Fibroblast of gingiva (primary cell): ENCODE data around the gene FKBP14.
"Not testable (repeated sequence)": the region's sequence is repeated elsewhere in the genome, so short reads cannot be mapped to it uniquely, and the experiment has no call there.

Source experiments
- DNase-seq: peaks from one replicate; pipeline ENCODE4 v3.0.0-alpha.2; 2011; ENCODE audit warnings: low read depth

The FKBP14 gene

DNA sequence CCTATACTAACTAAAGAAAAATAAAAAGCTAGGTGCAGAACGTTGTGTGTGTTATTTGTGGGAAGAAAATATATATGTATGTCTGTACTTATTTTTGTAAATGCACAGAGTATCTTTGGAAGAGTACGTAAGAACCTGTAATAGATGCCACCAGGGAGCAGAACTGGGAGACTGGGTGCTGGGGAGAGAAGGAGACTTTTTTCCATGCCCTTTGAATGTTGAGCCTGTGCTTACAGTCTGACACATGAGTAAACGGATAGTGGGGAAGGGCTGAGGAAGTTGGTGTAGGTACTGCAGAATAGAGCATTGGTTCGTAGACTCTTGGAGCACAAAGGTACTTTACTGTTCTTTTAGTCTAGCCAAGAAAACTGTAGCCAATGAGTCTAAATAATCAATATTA, 35.6 kb downstream of the FKBP14 start:
- no peak for DNase-seq

DNA sequence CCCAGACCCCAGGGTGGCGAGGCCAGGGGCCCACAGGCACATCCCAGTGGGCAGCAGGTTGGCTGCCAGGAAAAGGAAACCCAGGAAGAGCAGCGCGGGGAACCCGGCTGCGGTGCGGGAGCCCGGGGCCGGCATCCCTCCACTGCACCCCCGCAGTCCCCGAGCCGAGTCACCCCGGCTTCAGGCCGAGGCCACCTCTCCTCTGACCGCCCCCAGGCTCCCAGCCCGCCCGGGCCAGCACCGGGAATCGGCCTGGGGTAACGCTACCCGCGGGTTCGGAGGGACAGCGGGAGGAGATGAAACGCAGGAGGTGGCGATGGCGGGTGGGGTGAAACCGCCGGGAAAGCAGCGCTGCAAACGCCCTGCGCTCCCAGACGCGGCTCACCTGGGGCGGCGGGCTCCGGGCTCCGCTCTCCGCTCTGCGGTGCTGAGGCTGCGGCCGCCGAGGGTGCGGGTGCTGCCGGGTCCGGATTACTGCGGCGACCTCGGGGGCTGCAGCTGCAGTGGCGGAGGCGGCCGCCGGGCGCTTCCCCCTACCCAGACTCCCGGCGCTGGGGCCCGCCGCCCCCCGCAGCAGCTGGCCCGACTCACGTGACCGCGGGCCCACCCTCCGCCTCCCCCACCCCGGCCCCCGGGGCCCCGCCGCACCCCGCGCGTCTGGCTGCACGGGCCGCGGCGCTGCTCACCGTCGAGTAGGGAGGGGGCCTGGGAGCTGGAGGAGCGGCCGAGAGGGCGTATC, 37.1 kb downstream of the FKBP14 start, which contains the start of gene SCRN1:
Gene SCRN1 (minus strand): TSS at position 545 of the 739 bp plus-strand sequence. CDS start 20,734 bp downstream, outside the sequence.
- DNase-seq, result peak; percentile 27

DNA sequence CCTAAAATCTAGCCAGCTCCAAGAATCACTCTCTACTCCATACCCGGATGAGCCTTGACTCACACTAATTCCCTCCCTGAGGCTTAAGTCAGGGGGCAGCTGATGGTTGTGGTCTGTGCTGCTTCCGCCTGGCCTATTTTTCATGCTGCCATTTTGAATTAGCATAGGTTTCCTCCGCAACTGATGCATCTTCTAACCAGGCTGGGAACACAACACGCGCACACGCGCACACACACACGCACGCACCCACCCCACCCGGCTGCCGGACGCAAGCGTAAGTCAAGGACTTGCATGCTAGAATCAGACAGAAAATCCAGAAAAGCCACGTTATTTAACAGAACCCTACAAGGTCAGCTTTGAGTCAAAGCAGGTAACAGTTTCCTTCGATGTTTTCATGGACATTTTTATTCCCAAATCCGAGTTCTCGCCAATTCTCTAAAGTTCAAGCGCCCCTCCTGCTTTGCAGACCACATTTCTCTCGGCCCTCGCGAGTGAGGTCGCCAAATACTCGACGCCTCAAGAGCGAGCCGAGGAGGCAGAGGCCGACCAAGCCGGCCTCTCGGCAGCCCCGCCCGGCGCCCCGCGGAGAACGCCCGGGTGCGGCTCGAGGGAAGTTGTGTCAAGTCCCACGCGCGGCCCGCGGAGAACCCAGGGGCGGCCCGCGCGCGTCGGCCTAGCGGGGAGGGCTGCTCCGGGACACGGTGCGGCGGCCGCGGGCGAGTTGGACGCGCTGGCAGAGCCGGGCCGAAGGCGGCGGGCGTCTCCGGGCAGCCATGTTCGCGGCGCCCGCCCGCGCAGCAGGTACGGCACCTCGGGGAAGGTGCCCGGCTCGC, 37.9 kb downstream of the FKBP14 start:
- DNase-seq, result peak; percentile 69

DNA sequence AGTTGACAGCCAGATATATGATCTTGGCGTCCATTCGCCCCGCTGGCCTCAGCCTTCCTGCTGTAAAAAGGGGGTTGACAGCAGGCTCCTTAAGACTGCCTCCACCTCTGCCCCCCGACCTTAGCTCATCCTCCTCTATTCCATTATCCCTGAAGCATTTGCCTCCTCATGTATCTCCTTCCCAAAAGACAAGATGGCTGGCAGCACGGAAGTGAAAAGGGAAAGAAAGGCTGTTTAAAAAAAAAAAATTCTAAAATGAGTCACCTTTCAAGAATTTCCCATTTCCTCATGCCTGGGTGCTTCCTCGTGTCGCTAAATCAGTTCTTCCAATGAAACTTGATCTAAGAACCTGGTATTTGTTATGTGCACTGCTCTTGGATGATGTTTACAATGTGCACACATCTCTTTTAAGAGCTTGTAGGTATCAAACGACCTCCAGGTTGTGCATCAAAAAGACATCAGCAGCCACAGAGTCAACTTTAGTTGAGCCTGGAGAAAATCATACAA, 38.6 kb downstream of the FKBP14 start:
- DNase-seq, result peak; percentile 83

DNA sequence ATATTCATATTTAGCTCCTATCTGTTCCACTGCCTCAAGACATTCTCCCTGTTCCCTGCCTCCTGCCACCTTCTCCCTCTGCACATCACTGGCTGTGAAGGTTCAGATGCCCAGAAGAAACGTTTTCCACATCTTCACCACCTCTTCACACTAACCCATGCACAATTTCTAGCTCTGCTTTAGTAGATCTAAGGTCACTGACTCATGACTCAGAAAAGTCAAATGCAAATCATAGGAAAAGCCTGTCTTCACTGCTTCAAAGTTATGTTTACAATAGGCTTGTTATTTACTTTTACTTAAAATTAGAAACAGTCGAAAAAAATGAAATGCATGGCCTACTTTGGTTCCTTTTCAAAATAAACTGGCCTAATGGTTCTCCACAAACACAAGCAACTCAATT, 39.4 kb downstream of the FKBP14 start:
- DNase-seq, result peak; percentile 49

DNA sequence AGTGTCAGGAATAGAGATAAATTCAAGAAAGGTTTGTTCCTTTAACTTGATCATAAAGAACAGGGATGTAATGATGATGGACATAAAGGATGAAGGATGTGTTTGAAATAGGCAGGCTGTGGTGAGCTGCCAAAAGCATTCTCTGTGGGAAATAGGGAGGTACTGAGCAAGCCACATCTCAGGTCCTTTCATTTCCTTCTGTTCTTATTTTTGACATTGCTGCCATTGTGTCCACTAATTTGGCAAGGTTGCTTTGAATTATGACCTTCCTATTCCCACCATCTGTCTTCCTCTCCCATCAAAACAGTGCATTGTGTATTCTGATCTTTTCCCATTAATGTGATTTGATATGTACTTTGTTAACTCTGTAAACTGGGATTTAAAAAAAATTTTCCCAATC, 46.4 kb downstream of the FKBP14 start:
- no peak for DNase-seq

DNA sequence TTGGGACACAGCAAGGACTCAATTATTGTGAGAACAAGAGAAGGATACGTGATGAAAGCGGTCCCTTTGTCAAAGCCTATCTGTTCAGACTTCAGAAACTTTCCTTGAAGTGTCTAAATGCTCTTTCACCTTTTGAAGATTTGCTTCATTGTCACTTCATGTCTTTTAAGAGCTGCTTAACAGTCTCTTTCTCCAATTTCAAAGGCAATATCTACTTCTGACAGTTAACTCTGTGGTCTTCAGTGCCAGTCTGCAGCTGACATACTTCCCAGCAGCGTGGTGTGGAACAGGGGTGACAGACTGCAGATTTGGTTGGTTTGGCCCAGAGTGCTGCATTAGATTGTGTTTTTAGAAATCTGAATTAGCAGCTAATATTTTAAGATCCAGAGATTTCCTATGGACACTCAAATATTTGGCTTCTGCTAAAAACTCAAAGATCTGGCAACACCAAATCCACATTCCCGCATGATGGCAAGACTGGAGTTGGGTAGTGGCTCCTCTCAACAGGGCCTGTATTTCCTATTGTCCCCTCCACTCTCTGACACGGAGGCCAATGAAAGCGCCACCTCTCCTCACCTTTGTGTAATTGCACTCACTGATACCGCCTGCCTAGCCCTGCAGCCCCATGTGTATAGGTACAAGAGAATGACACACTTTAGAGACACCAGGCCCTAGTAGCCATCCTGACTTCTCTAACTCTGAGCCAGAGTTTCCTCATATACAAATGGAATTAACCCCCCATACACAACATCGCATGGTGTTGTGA, 48.4 kb downstream of the FKBP14 start:
- no peak for DNase-seq

DNA sequence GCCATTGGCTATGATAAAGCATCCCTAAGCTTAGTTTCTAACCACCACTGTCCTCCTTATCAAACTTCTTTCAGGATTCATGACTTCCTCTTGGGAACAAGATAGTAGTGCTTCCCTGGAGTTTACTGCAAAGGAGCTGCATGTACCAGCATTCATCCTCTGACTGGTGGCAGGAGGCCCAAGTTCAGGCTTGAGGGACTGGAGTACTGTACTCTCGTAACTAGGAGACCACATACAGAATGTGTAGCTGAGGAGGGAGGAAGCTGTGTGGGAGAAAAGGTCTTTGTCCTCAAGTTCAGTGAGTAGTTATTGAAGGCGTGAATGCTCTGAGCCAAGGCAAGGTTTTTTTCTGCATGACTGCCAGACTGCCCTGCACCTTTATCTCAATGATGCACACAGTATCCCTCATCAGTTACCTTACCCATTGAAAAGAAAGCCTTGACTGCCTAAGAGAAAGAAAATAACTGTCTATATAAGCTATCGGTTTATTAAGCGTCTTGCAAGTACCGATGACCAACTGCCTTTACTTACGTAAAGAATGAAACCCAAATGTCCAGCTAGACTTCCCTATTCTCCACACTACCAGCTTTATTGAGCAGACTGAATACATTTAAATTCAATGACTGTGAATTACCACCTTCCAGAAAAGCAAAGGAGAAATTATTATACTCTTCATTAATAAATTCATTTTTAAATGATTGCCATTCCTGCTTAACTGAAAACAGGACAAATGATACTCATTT, 49.7 kb downstream of the FKBP14 start:
- DNase-seq, result no peak

DNA sequence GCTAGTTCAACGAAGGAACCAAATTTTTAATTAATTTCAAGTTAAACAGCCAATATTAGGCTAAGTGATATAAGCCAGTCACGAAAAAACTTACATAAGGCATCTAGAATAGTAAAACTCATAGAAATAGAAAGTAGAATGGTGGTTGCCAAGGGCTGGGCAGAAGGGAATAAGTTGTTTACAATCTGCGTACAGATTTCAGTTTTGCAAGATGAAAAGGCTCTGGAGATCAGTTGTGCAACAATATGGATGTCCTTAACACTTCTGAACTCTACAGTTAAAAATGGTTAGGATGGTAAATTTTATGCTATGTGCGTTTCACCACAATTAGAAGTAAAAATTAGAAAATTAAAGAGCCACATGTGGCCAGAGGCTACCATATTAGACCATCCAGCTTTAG, 50.2 kb downstream of the FKBP14 start:
- DNase-seq, result peak; percentile 78

DNA sequence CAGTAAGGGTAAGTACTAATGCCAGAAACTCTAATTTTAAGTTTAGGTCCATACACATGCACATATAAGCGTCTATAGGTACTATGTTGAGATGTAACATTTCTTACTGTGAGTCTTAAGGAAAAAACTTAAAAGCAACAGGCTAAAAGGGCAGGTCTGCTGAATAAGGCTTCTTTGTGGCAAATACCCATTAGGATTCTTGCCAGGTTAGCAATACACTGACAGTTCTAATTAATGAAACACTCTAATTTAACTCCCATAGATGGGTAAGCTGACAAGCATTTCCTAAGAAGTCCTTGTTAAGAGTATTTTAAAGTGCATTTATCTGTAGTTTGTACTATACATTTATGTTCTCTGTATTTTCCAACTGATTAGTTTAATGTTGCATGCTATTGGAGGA, 50.9 kb downstream of the FKBP14 start:
- no peak for DNase-seq

DNA sequence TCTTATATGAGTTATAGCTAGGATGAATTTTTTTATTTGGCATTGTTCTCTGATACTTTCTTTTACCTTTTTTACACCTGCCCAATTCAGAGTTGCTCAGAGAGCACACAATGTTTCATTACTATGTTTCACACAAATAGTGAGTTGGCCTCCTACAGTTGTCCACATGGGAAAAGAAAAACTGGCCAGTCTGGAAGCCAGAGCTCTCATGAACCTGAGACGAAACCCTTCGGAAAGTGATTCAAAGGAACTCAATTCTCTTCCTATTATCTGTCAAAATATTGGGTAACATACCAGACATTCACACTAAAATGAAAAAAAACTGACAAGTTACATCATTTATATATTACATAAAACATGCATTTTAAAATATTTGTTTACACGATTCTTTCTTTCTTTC, 52.2 kb downstream of the FKBP14 start:
- DNase-seq, result no peak

DNA sequence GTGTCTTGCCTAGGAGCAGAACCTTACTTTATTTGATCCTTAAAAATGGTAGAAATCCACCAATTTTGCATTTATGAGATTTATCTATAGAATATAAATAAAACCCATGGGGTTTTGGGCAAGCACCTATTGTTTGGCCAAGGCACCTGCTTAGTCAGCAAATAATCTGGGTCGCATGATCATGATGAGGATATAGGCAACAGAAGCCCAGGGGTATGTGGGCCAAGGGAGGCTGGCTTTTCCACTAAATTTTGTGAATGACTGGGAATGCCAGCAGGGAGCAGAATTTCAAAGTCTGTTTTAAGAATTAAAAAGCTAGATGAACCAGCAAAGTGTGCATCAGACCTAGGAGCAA, 54.2 kb downstream of the FKBP14 start:
- DNase-seq, result no peak

DNA sequence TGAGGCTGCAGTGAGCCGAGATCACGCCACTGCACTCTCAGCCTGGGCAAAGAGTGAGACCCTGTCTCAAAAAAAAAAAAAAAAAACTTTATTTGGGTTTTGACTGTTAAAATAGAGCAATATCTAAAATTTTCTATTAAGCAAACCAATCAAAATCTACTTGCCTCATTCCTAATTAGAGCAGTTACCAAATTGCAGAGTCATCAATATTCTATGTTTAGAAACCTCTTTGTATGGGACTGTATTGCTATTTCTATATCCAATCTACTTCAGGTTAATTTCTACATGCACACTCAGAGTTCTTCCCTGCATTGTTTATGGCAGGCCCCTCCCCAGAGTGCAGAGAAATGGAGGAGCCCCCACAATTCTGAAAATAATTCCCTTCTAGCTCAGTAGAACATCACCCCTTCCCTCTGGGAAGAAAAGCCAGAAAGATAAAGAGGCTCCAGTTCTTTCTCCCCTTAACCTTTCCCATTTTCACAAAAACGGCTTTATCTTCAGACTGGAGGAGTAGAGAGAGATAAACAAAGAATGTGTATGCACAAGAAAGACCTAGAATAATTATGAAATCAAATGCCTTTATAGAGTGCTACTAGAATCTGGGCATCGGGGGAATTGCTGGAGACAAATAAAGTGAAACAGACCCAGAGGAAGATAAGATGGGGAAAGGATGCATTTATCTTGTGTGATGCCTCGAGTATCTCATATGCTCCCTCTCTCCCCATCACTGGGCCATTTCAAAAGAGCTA, 54.8 kb downstream of the FKBP14 start:
- DNase-seq, result no peak

DNA sequence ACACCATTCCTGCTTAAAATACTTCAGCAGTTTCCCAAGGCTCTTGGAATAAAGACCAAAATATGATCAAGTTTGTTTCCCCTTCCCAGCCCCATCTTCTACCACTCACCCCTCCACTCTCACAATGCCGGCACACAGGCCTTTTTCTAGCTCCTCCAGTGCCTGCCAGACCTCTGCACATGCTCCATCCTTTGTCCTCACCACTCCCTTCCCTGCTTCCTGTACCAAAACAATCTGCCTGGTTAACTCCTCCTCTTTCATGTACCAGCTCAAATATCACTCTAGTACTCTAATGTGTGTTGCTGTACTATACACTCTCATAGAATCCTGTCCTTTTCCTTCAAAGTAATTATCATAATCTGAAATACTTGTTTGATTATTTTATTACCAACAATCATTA, 56.3 kb downstream of the FKBP14 start:
- no peak for DNase-seq

DNA sequence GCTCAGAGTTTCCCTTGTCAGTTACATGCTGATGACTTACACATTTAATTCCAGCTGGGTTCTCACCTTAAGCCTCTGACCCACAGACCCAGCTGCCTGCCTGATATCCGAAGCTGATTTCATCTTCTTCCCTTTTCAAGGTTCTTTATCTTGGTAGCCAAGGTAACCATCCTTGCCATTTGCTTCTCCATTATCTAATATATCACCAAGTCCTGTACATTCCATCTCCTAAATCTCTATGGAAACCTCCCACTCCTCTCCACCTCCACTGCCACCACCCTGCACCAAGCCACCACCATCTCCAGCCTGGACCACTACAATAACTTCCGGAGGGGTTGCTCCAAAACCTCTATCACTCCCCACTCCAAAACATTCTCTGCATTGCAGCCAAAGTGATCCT, 56.8 kb downstream of the FKBP14 start:
- no peak for DNase-seq

DNA sequence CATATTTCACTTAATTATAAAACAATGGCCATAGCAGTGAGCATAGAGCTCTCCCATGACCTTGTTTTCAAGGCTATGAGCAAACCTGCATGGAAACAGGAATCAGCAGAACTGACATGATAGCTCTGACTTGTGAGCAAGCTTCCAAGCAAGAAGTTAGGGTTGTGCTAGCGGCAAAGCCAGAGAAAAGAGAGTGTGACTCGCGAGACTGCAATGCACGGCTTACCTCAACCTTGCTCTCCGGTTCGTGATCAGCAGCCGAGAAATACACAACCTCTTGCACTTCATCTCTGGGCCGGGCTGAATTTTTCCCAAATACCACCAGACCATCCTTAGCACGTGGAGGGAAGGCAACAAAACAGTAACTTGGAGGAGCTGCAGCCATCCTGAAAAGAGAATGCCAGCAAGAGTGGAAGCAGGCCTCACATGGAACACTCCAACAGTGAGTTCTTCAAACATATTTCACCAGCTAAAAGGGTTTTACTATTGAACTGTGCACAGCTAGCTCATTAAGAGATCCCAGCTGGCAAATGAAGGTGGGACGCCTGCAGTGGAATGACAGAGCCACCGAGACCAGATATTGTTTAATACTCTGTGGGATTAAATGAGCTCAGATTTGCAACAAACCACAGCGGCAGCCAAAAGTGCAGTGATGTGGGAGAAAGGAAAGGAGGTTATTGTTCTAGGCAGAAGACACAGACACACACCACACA, 57.7 kb downstream of the FKBP14 start:
- DNase-seq, result no peak

DNA sequence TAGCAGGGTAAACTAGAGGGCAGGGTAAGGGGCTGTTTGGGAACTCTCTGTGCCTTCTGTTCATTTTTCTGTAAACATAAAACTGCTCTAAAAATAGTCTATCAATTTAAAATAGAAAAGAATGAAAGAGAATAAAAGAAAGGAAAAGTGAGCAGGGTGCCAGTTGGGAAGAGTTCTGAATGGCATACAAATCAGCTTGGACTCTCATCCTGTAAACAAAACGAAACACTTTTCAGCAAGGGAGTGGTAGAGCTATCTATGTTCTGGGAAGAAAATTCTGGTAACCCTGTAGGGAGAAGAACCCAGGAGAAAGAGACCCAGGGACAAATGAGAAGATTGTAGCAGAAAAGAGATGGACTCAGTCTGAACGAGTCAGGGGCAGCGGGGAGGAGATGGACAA, 61.5 kb downstream of the FKBP14 start:
- no peak for DNase-seq

DNA sequence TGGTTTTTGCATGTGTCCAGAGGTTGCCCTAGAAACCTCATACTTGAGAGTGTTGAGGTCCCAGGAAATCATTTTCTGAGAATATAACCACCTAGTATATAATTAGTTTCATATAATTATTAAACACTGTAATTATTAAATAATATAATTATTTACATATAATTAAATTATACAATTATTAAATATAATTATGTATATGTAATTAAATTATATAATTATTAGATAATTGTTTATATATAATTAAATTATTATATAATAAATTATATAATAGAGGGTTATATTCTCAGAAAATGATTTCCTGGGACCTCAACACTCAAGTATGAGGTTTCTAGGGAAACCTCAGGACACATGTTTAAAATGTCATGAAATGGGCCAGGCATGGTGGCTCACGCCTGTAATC, 64.5 kb downstream of the FKBP14 start:
- DNase-seq, result no peak

DNA sequence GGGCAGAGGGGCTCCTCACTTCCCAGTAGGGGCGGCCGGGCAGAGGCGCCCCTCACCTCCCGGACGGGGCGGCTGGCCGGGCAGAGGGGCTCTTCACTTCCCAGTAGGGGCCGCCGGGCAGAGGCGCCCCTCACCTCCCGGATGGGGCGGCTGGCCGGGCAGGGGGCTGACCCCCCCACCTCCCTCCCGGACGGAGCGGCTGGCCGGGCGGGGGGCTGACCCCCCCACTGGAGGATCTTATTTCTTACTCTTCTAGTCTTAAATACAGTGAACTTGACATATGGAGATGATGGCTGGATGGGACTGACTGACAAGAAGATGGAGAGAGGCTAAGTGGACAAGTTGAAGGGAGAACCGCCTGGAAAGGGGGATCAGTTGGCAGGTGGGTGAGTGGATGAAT, 64.9 kb downstream of the FKBP14 start:
- DNase-seq, result not testable (repeated sequence)
